SK-MEL-5 (cell line): ENCODE data around the gene BLVRB. TPM values are rescaled to one million over a fixed set of nuclear protein-coding genes. Genes with fewer than 3 reads are reported as not detected.

Experiments
- DNase-seq: peaks from one replicate; pipeline ENCODE4 v3.0.0-alpha.2; 2016; ENCODE audit warnings: low read depth, low spot score
- in situ Hi-C: cut with HindIII; loops from 2 replicates; pipeline ENCODE4 v1.10.0; 2016; ENCODE audit warnings: low sequenced_read_pairs, high pct_unique_total_duplicates, low pct_unique_long_range_greater_than_20kb
- small RNA-seq, 2 experiments: library from RNA; depleted of rRNA; stranded (forward); fragments of <200 nt; gene quantifications; one replicate each; pipeline ENCODE3, GENCODE V24; 2014
- total RNA-seq: library from RNA; depleted of rRNA; stranded (reverse); fragments of >200 nt; shearing (Covaris generic); gene quantifications from 2 replicates; pipeline ENCODE4 v1.2.3, GENCODE V29; 2014; rRNA removed

BLVRB gene
- total RNA-seq, 1 experiment from 2014 or later = 104 TPM

DNA sequence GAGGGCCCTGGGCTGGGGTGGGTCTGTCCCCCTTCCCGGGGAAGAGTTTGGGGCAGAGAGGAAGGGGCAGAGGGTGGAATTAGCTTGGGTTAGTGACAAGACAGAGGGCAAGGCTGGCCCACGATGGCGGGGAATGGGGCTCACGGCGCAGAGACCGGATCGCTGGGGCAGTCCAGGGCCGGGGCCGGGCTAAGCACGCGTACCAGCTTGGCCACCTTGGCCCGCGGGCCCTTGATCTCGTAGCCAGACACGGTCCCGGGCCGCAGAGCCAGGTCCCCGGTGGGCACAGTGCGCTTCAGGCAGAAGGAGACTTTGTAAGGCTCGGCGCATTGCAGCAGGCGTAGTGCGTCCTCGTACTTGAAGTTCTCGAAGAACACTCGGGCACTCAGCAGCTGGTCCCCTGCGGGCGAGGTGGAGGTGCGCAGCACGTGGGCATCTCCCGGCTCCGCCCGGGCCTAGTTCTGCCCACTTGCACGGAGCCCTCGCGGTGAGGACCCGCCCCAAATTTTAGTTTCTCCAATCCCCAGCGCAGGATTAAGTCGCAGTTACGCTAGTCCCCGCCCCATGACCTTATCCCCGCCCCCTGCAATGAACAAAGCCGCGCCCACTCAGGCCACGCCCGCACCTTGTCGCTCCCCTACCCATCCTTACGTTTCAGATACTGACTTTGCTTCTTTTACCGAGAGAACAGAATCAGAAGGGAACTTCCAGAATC is 67.0 kb downstream of the BLVRB start:
- in situ Hi-C loops = no loop called here
- no peak for DNase-seq

Small RNA genes within 50 kb of the gene (small RNA-seq; reads per million reads assigned to genes)
- gene RF00017 = 0 reads per million in 2 experiments

Other genes with a start within 250 kb of the BLVRB start
- not detected in 2 replicates for gene TTC9B, start 247.4 kb downstream of the BLVRB start, total RNA-seq
- gene CCNP, start 239.1 kb downstream of the BLVRB start, total RNA-seq = 0.08 TPM in 1 of 2 replicates, not detected in the other
- gene AKT2, start 180.4 kb downstream of the BLVRB start, total RNA-seq = 53.8 and 68.6 TPM in 2 replicates
- 3.4 and 4.1 TPM in 2 replicates for gene C19orf47, start 117.3 kb downstream of the BLVRB start, total RNA-seq
- 69.0 and 73.4 TPM in 2 replicates for gene PLD3, start 117.0 kb downstream of the BLVRB start, total RNA-seq
- 0.08 TPM in 1 of 2 replicates, not detected in the other for gene HIPK4, start 75.6 kb downstream of the BLVRB start, total RNA-seq
- gene PRX, start 52.4 kb downstream of the BLVRB start, total RNA-seq = 0.95 and 1.1 TPM in 2 replicates
- 6.6 and 8.9 TPM in 2 replicates for gene SERTAD1, start 39.8 kb downstream of the BLVRB start, total RNA-seq
- gene SERTAD3, start 21.4 kb downstream of the BLVRB start, total RNA-seq = 10.8 and 12.8 TPM in 2 replicates
- gene SPTBN4, start 1.3 kb upstream of the BLVRB start, total RNA-seq = 0.32 and 0.53 TPM in 2 replicates
- gene SHKBP1, start 111.1 kb upstream of the BLVRB start, total RNA-seq = 17.6 and 21.2 TPM in 2 replicates
- 10.9 and 13.4 TPM in 2 replicates for gene LTBP4, start 135.6 kb upstream of the BLVRB start, total RNA-seq
- gene NUMBL, start 224.9 kb upstream of the BLVRB start, total RNA-seq = 6.3 and 7.5 TPM in 2 replicates